CD4-positive, alpha-beta T cell treated with Interleukin-10 for 1 hour (primary cell): Measurements from ENCODE around the gene ZNF10.

ENCODE experiments used
- DNase-seq: peaks from one replicate; pipeline ENCODE4 v3.0.0-alpha.2; 2020

The ZNF10 gene

GRCh38 chr12:133202493-133203343, 72.3 kb downstream of the ZNF10 start:
- DNase-seq: no peak

GRCh38 chr12:133203344-133204263, 73.2 kb downstream of the ZNF10 start:
- no peak for DNase-seq

GRCh38 chr12:133204264-133204603, 73.8 kb downstream of the ZNF10 start:
- no peak for DNase-seq

DNA sequence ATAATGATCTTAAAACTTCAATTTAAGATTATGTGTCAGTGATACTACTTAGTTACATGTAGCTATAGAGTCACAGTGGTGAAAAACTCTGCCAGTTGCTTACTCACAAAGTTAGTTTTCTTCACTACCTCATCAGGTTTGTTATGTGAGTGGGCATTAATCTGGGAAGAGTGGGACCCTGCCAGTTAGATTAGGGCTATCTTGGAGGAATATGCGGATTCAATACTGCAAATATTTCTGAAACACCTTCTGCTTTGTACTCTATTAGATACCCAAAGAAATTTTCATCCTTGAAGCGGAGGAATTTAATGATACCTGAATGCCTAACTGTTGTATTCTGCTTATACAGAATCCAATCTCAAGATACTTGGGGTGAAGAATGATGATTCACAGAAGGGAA, 76.0 kb downstream of the ZNF10 start:
- no peak for DNase-seq
